Hindlimb muscle (tissue), 1 donor: ENCODE results near the gene ZBTB2. TPM values are rescaled to one million over a fixed set of nuclear protein-coding genes. Genes with fewer than 3 reads are reported as not detected.

Experiments used
- DNase-seq: peaks from one replicate; pipeline ENCODE4 v3.0.0-alpha.2; 2013
- polyA plus RNA-seq: library from polyadenylated mRNA; unstranded; fragments of 120-200 nt; gene quantifications from one replicate; pipeline ENCODE4 v1.2.1, GENCODE V29; 2013; ENCODE audit not compliant: insufficient read length

ZBTB2 gene, protein sequence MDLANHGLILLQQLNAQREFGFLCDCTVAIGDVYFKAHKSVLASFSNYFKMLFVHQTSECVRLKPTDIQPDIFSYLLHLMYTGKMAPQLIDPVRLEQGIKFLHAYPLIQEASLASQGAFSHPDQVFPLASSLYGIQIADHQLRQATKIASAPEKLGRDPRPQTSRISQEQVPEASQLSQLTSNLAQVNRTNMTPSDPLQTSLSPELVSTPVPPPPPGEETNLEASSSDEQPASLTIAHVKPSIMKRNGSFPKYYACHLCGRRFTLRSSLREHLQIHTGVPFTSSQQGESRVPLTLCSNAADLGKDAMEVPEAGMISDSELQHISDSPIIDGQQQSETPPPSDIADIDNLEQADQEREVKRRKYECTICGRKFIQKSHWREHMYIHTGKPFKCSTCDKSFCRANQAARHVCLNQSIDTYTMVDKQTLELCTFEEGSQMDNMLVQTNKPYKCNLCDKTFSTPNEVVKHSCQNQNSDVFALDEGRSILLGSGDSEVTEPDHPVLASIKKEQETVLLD
- 10.8 TPM for polyA plus RNA-seq

DNA sequence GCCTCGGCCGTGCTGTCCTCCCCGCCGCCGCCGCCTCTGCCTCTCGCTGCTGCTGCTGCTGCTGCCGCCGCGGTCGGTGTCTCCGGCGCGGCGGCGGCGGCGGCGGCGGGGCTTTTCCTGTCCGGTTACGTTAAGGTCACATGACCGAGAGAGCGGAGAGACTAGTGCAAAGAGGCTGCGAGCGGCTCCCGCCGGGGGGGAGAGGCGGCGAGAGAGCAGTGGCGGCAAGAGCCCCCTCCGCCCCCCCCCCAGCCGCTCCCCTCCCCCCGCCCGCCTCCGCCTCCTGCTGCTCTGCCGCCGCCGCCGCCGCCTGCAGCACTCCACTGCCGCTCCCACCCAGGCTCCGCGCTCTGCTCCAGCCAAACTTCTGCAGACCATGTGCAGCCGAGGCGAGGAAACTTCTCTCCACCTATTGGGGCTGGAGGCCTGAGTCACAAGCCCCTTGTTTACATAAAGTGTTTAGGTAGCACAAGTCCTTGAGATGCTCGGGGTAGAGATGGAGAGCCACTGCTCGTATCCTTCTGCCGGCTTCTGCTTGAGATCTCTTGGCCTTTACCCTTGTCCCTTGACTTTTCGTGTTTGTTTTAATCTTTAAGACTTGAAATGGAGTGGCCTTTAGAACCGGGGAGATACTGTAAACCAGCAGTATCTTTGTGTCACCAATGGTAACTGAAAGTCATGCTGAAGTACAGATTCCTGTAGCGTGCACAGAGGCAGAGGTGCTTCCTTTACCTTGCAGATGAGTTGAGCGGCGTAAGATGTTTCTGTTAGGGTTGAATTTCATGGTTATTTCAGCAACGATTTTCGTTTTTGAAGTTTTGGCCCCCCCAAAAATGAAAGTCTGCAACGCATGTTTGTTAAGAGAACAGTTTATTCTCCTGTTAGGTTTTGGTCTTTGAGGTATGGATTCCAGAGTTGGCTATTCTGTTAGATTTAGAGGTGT, at the start of gene ZBTB2:
ZBTB2 (minus strand) TSS at position 89 of the 943 bp plus-strand sequence. CDS start 17,922 bp downstream, outside the sequence.
- DNase-seq, result peak; percentile 66

DNA sequence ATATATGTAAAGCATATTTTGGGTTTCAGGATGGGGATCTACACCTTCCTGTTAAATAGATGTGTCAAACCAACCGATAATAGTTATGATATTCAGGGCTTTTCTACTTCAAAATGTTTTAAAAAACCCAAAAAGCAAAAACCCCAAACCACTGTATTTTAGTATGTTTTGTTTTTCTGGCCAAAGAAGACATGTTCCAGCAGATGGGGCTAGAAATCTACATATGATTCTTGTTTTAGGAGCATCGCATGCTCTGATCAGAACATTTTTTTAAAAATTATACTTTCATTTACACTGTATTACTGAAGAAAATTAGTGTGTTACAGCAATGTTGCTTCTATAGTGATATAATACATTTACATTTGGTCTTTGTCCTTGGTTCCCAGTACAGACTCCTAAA, 49.6 kb upstream of the ZBTB2 start:
- DNase-seq, result peak; percentile 37

DNA sequence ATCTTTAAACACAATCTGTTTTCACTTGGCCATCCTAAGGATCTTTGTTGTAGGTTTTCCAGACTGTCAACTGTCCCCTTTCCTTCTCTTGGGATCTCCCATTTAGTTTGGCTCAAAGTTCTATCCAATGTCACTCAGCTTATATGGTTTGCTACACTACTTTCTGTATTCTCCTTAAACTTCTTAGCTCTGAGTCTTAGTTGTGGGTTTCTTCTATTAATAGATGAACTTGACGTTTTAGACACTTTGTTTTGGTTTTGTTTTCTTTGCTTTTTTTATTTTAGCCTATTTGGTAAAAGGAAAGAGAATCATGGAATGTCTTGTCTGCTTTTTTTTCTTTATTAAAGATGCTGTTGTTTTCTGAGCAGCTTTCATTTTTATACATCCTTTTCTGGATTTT, 49.1 kb upstream of the ZBTB2 start:
- no peak for DNase-seq

DNA sequence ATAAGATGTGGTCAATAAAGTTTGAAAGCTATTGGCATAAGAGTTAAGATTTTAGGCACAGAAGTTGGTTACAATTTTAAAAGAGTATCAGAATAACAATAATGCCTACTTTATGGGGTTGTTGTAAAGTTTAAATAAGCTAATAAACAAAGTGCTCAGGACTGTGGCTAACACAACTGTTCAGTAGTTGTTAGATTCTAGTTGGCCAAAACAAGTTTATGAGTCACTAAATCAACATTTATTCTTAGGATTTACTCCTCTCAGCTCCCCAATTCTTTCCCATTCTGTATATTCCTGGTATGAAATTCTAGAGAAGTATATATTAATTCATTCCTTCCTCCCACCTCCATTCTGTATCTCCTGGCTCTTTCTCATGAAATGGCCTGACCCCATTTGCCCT, 46.0 kb upstream of the ZBTB2 start:
- DNase-seq, result no peak

DNA sequence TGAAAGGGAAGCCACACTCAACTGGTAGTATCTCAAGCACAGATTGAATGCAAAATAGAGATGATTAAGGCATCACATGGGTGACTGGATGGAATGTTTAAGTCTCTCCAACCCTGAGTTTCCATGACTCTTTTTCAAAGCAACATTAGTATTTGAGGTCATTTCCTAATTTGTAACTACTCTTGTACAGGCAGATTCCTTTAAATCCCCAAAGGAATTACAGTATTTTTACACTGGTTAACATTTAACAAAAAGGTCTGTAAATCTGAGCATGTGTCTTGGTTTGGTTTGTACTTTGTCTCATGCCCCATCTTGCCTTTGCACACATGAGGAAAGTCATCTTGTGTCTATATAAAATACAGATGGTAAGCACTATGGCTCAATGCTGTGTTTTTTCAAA, 45.4 kb upstream of the ZBTB2 start:
- no peak for DNase-seq

DNA sequence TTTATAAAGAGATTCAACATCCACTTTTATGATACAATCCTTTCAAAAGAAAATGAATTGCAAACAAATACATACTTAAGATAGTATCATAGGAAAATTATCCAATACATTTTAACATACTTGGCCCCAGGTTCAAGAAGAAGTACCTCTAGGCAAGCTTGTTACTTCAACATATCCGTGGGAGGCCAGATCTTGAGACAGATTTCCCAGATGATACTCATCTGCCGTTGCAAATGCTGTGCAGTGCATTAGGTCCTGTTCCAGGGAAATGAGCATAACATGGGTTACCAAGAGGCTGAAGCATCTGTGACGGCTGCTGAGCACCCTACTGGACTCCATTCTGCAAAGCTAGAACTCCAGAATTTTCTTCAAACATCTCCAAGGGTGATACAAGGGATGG, 44.9 kb upstream of the ZBTB2 start:
- DNase-seq, result no peak

DNA sequence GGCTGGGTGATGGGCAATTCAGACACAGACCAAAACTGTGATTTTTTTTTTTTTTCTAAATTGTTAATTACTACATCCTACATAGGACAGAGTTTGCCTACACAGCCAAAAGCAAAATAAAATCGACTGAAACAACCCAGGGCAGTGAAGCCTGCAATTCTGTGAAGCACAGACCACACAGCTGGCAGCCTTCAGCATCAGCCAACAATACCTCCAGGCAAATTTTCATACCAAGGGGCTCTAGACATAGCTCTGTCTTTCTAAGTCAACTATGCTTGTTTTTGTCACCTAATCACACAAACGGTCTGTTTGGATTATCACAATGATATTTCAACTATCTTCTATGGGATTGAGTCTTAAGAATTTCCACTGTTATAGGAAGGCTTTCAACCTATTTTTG, 43.0 kb upstream of the ZBTB2 start:
- DNase-seq, result no peak

DNA sequence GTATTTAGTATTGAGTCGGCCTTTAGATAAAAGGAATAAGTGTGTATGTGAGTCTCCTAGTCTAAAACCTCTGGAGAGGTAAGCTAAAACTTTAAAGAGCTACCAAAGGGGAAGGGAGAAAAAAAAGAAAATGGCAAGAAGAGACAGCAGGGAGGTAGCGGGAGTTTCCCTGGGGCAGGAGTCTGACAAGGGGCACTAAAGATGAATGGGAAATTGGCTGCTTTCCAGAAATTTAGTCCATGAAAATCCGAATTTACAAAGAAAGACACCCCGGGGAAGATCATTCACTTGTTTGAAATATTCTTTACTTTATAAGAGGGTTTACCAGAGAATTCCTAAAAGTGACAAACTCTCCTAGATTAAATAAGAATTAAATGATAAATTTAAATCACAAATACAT, 41.3 kb upstream of the ZBTB2 start:
- no peak for DNase-seq

DNA sequence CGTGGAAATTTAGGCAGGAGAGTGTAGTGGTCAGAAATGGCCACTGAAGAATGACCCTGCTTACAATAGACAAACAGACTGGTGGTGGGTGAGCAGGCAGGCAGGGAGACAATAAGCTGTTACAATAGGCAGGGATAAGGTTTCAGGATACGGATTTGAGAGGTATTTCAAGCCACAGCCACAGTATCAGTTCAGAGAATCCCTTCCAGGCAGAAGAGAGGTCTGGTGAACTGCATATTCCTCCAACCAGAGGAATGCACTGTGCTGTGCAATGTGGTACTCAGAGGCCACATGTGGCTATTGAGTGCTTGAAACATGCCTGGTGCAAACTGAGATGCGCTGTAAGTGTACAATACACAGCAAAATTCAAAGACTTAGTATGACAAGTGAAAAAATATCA, 40.0 kb upstream of the ZBTB2 start:
- DNase-seq, result no peak

DNA sequence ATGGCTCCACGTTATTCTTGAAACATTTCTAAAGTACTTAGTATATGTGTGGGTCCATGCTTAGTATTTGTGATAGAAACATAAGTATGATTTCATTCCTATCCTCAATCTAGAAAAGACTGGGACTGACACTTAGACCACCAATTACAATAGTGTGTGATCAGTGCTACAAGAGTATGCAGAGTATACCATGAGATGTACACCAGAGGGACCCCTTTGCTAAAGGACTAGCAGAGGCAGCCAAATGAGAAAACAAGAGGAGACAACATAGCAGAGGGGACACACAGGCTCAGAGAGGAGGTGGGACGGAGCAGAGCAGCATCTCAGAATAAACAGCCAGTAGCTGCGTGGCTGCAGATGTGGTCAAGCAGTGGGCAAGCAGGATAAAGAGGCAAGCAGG, 39.5 kb upstream of the ZBTB2 start:
- DNase-seq, result no peak

DNA sequence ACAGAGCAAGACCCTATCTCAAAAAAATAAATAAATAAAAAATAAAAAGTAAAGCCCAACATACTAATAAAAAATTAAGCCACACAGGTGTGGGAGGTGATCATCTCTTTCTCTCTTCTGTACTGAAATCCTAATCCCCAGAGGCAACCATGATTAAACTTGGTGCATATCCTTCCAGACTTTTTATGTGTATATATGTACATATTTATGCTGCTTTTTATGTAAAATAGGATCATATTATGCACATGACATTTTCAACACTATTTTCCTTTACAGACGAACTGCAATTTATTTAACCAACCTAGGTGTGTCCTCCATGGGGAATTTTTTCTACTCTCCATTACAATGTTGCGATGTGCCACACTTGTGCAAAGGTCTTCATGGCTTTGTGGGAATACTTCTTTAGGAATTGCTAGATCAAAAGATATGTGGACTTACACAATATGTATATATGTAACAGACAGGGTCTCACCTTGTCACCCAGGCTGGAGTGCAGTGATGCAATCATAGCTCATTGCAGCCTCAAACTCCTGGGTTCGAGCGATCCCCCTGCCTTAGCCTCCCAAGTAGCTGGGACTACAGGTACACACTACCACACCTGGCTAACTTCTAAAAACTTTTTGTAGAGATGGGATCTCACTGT, 36.9 kb upstream of the ZBTB2 start:
- DNase-seq, result no peak

DNA sequence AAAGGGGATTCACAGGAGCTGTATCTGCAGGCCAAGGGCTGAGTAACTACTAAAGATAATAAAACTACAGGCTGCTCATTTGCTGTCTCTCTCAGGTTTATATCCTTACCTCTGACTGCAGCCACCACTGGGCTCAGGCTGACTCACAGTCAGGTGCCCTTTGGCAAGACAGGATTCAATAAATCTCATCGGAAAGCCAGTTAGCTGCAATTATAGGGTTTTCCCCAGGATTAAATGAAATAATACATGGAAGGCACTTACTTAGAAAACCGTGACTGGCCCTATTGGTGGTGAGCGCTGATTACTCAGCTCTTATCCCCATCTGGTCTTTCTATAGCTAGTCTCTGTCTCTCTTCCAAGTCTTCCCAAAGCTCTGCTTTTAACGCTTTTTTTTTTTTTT, 34.2 kb upstream of the ZBTB2 start:
- no peak for DNase-seq

DNA sequence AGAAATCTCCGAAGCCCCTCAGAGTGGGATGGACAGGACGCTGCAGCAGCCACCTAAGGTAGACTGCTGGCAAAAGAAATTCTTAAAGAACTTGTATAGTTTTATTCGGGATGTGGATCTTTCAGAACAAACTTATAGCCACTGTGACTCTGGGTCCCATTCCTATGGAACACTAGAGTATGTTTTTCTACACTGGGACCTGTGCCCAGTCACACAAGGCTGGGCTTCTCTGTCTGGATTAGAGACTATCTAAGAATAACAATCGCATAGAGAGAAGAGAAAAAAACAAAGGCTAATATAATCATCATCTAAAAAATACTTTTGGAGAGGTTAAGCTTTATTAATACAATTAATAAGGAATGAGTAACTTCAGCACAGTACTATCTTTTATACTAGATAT, 31.6 kb upstream of the ZBTB2 start:
- DNase-seq, result no peak

DNA sequence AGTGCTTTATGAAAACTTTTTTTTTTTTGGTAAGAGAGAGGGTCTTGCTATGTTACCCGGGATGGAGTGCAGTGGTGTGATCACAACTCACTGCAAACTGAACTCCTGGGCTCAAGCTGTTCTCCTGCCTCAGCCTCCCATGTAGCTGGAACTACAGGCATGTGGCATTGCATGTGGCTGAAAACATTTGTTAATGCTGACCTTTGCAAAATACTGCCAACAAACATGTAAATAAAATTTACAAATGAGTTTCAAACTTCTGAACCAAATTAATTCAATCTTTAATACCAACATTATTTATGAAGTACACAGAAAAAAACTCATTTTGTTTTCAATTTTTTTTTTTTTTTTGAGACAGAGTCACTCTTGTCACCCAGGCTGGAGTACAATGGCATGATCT, 26.1 kb upstream of the ZBTB2 start:
- no peak for DNase-seq

DNA sequence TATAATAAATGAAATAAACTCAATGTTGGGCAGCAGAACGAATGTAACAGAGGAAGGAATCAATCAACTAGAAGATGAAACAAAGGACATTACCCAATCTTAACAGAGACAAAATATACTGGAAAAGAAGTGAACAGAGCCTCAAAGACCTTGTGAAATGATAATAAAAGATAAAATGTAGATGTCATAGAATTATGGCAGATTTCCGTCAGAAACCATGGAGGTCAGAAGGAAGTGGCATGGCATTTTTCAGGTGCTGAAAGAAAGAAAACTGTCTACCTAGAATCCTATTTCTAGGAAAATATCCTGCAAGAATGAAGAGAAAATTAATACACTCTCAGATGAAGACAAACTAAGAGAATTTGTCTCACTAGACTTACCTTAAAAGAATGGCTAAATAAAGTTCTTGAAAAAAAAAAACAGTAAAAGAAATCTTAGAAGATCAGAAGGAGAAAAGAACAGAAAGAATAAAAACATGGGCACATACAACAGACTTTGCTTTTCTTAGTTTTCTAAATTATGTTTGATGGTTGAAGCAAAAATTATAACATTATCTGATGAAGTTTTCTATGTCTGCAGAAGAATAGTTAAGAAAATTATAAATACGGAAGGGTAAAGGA, 23.4 kb upstream of the ZBTB2 start:
- no peak for DNase-seq

DNA sequence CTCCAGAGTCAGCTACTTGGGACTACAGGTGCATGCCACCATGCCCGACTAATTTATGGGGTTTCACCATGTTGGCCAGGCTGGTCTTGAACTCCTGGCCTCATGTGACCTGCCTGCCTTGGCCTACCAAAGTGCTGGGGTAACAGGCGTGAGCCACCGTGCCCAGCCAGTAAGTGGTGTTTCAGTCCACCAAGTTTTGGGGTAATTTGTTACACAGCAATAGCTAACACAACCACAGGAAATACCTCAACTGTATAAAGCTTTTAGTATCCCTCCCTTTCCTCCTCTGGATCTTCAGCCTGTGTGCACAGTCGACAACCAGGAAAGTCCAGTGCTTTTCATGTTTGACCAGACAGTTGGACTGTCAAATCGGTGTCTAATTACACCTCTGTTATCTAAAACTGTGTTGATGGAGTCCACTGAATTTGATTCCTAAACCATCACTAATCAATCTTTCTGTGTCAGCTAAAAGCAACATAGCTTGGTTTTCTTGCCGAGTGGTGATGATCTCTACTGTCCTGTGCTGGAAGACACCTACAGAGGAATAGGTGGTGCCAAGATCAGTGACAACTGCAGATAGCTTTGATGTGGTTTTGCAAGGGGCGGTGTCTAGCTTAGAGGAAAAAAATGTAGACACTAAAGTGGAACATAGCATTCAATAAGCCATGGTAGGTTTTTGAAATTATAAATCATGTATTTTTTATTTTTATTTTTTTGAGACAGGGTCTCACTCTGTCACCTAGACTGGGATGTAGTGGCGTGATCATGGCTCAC, 22.2 kb upstream of the ZBTB2 start:
- no peak for DNase-seq

DNA sequence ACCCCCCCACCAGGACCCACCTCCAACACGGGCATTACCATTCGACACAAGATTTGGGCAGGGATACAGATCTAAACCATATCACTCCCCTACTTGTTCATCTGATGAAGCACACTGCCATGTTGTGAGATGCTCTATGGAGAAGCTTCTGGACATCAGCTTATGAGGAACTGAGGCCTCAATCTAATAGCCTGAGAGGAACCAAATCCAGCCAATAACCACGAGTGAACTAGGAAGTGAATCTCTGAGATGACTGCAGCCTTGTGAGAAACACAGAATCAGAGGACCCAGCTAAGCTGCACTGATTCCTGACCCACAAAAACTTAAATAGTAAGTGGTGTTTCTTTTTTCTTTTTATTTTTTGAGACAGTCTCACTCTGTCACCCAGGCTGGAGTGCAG, 21.6 kb upstream of the ZBTB2 start:
- DNase-seq, result no peak

DNA sequence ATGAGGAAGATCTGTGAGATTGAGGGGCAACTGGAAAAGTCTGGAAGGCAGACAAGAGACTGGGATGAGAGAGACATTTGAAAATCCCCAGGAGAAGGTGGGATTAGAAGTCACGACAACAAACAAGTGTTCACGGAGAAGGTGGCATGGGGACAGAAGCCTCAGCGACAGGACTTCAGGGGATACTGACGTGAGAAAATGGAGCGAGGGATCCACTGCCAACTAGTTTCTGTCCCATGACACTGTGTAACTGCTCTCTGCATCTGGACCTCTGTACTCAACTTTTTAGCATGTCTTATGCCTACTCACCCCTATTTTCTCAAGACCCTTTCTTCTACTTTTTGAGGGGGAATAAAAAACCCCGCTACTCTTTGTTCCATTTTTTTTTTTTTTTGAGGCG, 18.3 kb upstream of the ZBTB2 start:
- DNase-seq, result no peak

DNA sequence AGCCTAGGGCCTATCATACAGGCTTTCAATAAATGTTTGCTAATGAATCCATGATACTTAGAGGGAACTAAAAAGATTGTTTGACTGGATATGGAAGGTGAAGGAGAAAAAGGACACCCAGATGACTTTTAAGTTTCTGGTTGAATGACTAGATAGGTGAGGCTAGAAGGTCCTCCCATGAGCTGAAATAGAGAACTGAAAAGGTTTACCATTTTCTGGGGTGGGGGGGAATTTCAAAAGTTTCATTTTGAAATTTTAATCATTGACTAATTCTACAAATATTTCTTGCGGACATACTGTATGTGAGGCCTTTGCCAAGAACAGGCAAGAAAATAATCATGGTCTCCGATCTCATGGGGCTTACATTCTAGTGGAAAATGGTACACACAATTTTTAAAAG, 17.9 kb upstream of the ZBTB2 start:
- DNase-seq, result no peak

DNA sequence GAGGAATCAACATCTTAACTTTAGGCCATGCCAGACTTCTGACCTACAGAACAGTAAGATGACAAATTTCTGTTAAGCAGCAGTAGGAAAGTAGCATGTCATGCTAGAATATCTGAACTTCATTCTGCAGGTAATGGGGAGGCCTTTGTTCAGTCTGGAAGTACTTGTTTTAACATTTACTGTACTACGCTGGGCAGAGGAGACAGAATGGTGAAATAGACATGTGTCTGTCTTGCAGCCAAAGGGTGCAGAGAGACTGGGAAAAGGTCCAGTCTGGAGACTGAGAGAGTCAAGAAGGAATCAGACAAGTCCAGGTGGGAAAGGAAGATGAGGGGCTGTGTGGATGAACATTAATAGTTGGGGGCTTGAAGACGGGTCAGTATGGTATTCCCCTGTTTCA, 17.5 kb upstream of the ZBTB2 start:
- no peak for DNase-seq

DNA sequence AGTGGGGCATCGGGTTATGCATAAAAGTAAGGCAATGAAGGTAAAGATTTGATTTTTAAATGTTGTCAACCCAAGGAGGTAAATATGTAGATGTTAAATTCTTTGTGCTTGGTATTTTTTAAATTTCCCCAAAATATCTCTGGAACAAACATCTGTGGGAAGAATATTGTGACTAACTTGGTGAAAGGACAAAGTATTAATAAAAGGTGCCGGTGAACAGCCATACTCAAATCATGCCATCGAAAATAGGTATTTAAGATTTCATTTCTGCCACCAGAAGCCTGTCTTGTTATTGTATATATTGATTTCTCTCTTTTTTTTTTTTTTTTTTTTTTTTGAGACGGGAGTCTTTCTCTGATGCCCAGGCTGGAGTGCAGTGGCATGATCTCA, 12.6 kb upstream of the ZBTB2 start:
- no peak for DNase-seq

DNA sequence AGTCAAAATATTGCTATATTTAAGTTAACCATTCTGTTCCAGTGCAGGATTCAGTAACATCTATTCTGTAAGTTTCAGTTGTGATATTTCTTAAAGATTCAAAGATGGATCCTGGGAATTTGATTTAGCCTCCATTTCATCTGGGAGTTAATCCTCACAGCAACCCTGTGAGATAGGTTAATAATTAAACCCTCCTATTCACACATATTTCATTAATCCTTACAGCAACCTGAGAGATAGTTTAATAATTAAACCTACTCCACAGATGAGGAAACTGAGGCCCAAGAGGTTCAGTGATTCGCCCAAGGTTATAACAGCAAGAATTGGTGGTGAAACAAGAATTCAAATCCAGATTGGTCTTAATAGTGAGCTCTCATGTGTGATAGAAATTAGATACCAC, 10.9 kb upstream of the ZBTB2 start:
- DNase-seq, result no peak
